LNCaP clone FGC (cell line): Measurements from ENCODE around the gene SLC44A1.

ENCODE experiments used
- DNase-seq: peaks from one replicate; pipeline ENCODE4 v3.0.0-alpha.2; 2011; ENCODE audit warnings: low read depth
- H3K4me3 ChIP-seq: 2 replicates; pipeline ENCODE4 v1.5.1; 2011; ENCODE audit warnings: mild to moderate bottlenecking, low read depth, low read length, control low read depth
- CTCF ChIP-seq: IDR thresholded peaks from 2 replicates; pipeline ENCODE4 v1.5.1; 2012; ENCODE audit warnings: mild to moderate bottlenecking; ENCODE audit not compliant: control insufficient read depth, insufficient read depth; ENCODE audit errors: extremely low read depth

Gene SLC44A1

GRCh38 chr9:105223544-105224140 lies 20.8 kb upstream of the SLC44A1 start:
- no peak overlapping the region for H3K4me3 ChIP-seq
- no peak for TF ChIP-seq CTCF
- no peak for DNase-seq

GRCh38 chr9:105226055-105226454 lies 18.4 kb upstream of the SLC44A1 start:
- DNase-seq = no peak
- no peak overlapping the region for H3K4me3 ChIP-seq
- no peak for TF ChIP-seq CTCF

DNA sequence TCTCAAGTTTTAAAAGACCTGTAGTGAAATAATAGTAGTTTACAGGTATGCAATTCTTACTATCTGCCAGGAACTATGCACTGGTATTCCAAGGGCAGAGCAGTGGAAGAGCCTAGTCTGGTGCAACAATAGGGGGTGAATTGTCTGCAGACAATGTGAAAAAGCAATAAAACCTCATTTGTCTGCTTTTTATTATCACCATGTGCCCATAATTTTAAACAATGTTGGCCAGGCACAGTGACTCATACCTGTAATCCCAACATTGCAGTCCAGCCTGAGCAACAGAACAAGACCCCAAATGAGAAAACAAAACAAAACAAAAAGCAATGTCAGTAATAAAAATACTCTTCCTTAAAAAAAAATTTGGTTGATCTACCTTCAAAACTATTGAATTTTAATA lies 12.2 kb upstream of the SLC44A1 start:
- no peak for TF ChIP-seq CTCF
- no peak for DNase-seq
- no peak overlapping the region for H3K4me3 ChIP-seq

DNA sequence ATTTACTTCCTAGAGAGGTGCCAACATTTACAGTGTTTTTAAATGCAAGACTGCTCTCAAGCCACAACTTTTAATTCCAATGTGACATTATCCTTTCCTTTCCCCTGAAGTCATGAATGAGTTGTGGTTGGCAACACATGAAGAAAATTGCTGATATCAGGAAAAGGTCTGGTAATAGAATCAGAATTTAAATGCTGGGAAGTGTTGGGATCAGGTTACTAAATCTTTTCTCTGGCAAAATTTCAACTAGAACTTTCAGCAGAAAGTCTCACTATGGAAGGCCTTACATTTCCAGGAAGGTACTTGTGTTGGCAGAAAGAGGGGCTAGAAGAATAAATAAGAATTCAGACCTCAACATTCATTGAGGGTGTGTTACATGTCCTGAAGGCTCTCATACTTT lies 10.6 kb upstream of the SLC44A1 start:
- no peak overlapping the region for H3K4me3 ChIP-seq
- no peak for TF ChIP-seq CTCF
- DNase-seq = no peak

DNA sequence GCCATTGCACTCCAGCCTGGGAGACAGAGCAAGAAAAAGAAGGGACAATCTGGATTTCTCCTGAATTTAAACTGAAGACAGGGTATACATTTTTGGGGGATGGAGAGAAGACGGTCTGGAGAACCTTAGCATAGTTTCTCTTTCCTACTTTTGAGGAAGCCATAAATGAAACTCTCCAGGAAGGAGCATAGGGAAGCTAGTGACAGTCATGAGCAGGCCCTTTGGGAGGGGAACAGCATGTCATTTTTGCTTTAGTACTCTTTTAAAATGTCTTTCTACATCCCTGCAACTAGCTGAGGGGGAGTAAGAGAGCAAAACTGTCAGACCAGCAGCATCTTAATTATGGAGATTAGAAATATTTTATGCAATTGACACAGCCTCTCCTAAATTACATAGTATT lies 8.2 kb upstream of the SLC44A1 start:
- H3K4me3 ChIP-seq = no peak overlapping the region
- no peak for DNase-seq
- no peak for TF ChIP-seq CTCF

GRCh38 chr9:105237246-105237645 lies 7.2 kb upstream of the SLC44A1 start:
- no peak for DNase-seq
- no peak for TF ChIP-seq CTCF
- no peak overlapping the region for H3K4me3 ChIP-seq

DNA sequence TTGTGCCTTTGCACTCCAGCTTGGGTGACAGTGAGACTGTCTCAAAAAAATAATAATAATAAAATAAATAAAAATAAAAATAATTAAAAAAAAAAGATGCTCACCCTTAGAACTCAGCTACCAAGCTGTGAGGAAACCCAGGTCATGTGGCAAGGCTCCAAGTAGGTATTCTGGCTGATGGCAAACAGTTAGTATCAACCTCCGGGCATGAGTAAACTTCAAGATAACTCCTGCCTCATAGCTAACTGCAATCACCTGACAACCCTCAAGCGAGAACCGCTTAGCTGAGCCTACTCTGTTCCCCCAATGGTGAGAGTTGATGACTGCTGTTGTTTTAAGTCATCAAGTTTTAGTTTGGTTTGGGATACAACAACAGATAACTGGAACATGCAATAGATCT lies 6.1 kb upstream of the SLC44A1 start:
- no peak for DNase-seq
- no peak overlapping the region for H3K4me3 ChIP-seq
- no peak for TF ChIP-seq CTCF
